HG03103 (cell line): ENCODE results near the gene DHRS1.
A peak's percentile ranks its signal among the peaks of the same experiment; 100 is the strongest.
"Not testable (repeated sequence)": the region's sequence is repeated elsewhere in the genome, so short reads cannot be mapped to it uniquely, and the experiment has no call there.

ENCODE experiments used
- ATAC-seq: cut with Tn5 transposase; IDR thresholded peaks from one replicate; pipeline ENCODE4 v1.9.1; 2021; ENCODE audit warnings: low read depth; ENCODE audit not compliant: unreplicated experiment

The DHRS1 gene

DNA sequence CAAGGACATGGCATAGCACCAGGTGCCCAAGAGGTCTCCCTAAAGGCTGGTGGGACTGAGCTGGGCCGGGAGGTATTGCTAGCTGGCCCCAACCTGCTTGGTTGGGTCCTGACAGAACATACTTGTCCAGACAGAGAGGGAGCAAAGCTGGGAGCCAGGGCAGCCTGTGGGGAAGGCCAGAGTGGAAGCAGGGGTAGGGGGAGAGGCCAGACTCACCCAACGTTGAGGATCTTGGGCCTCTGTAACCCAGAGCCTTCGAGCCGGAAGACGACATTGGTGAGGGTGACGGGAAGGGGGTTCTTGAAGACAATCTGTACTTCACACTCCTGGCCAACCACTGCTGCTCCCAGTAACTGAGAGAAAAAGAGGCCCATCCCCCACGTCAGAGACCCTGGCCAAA lies 45.6 kb downstream of the DHRS1 start:
- no peak for ATAC-seq

GRCh38 chr14:24252289-24253124 lies 47.1 kb downstream of the DHRS1 start:
- no peak for ATAC-seq

DNA sequence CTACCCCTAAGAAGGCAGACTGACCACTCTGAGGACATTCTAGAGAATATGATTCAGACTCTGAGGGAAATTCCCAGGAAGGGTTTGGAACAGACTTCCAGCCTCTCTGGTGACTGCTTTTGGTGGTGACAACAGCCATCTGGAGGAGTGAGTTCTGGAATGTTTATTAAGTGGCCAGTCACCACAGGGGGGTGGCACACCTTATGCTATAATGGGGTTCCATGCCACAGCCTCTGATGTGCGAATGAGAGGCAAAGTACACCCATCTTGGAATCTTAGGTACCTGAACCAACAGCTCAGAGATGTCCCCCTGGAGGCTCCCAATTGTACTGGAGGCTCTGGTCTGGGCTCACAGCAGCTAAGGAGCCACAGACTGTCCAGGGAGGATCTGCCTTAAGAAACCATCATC lies 47.7 kb downstream of the DHRS1 start:
- ATAC-seq = no peak

GRCh38 chr14:24250354-24250753 lies 49.2 kb downstream of the DHRS1 start:
- no peak for ATAC-seq

GRCh38 chr14:24249230-24250021 lies 50.2 kb downstream of the DHRS1 start:
- no peak for ATAC-seq

GRCh38 chr14:24247422-24247821 lies 52.2 kb downstream of the DHRS1 start:
- ATAC-seq = no peak

- no peak for ATAC-seq
Observed at GRCh38 chr14:24246765-24247212, 52.8 kb downstream of the DHRS1 start.

DNA sequence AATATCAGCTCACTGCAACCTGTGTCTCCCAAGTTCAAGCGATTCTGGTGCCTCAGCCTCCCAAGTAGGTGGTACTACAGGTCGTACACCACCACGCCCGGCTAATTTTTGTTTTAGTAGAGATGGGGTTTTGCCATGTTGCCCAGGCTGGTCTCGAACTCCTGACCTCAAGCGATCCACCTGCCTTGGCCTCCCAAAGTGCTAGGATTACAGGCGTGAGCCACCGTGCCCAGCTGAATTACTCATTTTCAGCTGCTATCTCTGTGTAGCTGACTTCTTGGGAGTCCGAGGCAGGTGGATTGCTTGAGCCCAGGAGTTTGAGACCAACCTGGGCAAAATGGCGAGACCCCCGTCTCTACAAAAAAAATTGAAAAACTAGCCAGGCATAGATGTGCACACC lies 54.2 kb downstream of the DHRS1 start:
- ATAC-seq = not testable (repeated sequence)

- ATAC-seq = no peak
Observed at GRCh38 chr14:24243336-24243836, 56.2 kb downstream of the DHRS1 start.

- ATAC-seq = peak; percentile 73
Observed at GRCh38 chr14:24241829-24242443, 57.6 kb downstream of the DHRS1 start.
